CD4-positive, alpha-beta T cell treated with Interleukin-6 for 4 hours (primary cell): ENCODE results near the gene MTOR.
"Not testable (repeated sequence)": the region's sequence is repeated elsewhere in the genome, so short reads cannot be mapped to it uniquely, and the experiment has no call there.

ENCODE experiments used
- DNase-seq: peaks from one replicate; pipeline ENCODE4 v3.0.0-alpha.2; 2020; ENCODE audit warnings: mixed read lengths

MTOR gene

GRCh38 chr1:11178021-11179015 is 84.0 kb downstream of the MTOR start:
- DNase-seq, result no peak

- DNase-seq, result no peak
Observed at GRCh38 chr1:11176081-11176706, 86.2 kb downstream of the MTOR start.

- no peak for DNase-seq
Observed at GRCh38 chr1:11175461-11175860, 86.9 kb downstream of the MTOR start.

- no peak for DNase-seq
Observed at GRCh38 chr1:11174261-11174942, 87.9 kb downstream of the MTOR start.

- no peak for DNase-seq
Observed at GRCh38 chr1:11170102-11170501, 92.2 kb downstream of the MTOR start.

GRCh38 chr1:11169202-11169601 is 93.1 kb downstream of the MTOR start:
- no peak for DNase-seq

GRCh38 chr1:11168731-11169130 is 93.6 kb downstream of the MTOR start:
- DNase-seq, result no peak

GRCh38 chr1:11166744-11167143 is 95.6 kb downstream of the MTOR start:
- not testable (repeated sequence) for DNase-seq

GRCh38 chr1:11162752-11163151 is 99.6 kb downstream of the MTOR start:
- not testable (repeated sequence) for DNase-seq

GRCh38 chr1:11158720-11159321 is 103.5 kb downstream of the MTOR start:
- DNase-seq, result no peak

- DNase-seq, result no peak
Observed at GRCh38 chr1:11158291-11158690, 104.1 kb downstream of the MTOR start.

- DNase-seq, result no peak
Observed at GRCh38 chr1:11157867-11158266, 104.5 kb downstream of the MTOR start.

GRCh38 chr1:11157394-11157793 is 105.0 kb downstream of the MTOR start:
- DNase-seq, result no peak

- DNase-seq, result no peak
Observed at GRCh38 chr1:11156963-11157362, 105.4 kb downstream of the MTOR start.

GRCh38 chr1:11156441-11156840 is 105.9 kb downstream of the MTOR start:
- no peak for DNase-seq

- DNase-seq, result no peak
Observed at GRCh38 chr1:11153184-11153583, 109.2 kb downstream of the MTOR start.

- no peak for DNase-seq
Observed at GRCh38 chr1:11152755-11153154, 109.6 kb downstream of the MTOR start.

- DNase-seq, result no peak
Observed at GRCh38 chr1:11151826-11152612, 110.3 kb downstream of the MTOR start.

- no peak for DNase-seq
Observed at GRCh38 chr1:11151114-11151513, 111.2 kb downstream of the MTOR start.

GRCh38 chr1:11150326-11150725 is 112.0 kb downstream of the MTOR start:
- DNase-seq, result no peak

GRCh38 chr1:11147197-11147770 is 115.1 kb downstream of the MTOR start:
- DNase-seq, result no peak

- no peak for DNase-seq
Observed at GRCh38 chr1:11145741-11146140, 116.6 kb downstream of the MTOR start.
